OCI-LY7 (cell line): ENCODE data around the gene FANCD2. TPM values are rescaled to one million over a fixed set of nuclear protein-coding genes. Genes with fewer than 3 reads are reported as not detected.

Source experiments
- BruUV-seq: library from RNA; stranded (reverse); fragments of 400-500 nt; replicated peaks from 2 replicates; lab custom pipeline; 2021; lab: Mats Ljungman, UMichigan
- CTCF ChIA-PET: fragments of 300-600 bp; sonication (Branson Sonifier 250); formaldehyde crosslinking; loops from one replicate; lab custom pipeline; 2022; ENCODE audit warnings: antibody characterized with exemption; ENCODE audit not compliant: unreplicated experiment; lab: Charles Lee
- POLR2A ChIA-PET: fragments of 300-600 bp; sonication (Branson Sonifier 250); formaldehyde crosslinking; loops from one replicate; lab custom pipeline; 2022; ENCODE audit warnings: antibody characterized with exemption; lab: Charles Lee
- DNase-seq: peaks from one replicate; pipeline ENCODE4 v3.0.0-alpha.2; 2015; ENCODE audit warnings: low spot score
- H2AFZ ChIP-seq: fragments of 200-600 bp; sonication (generic), shearing (Covaris generic); 2 replicates; pipeline ENCODE4 v1.6.1; 2014; ENCODE audit warnings: mild to moderate bottlenecking, antibody characterized with exemption, low read length, moderate library complexity
- H3K27ac ChIP-seq: fragments of 200-600 bp; sonication (generic); 2 replicates; pipeline ENCODE4 v1.5.1; 2014; ENCODE audit warnings: mixed run types, low read depth, mild to moderate bottlenecking, moderate library complexity, low read length, inconsistent platforms; ENCODE audit not compliant: poor library complexity, severe bottlenecking
- H3K36me3 ChIP-seq: fragments of 200-600 bp; sonication (generic); 2 replicates; pipeline ENCODE4 v1.6.1; 2014; ENCODE audit warnings: mild to moderate bottlenecking, antibody characterized with exemption, low read length, moderate library complexity, mixed read lengths; ENCODE audit not compliant: insufficient read depth
- H3K4me1 ChIP-seq: fragments of 200-600 bp; sonication (generic); 2 replicates; pipeline ENCODE4 v1.5.1; 2014; ENCODE audit warnings: mild to moderate bottlenecking, low read length; ENCODE audit not compliant: insufficient read depth, poor library complexity, severe bottlenecking
- H3K4me2 ChIP-seq: fragments of 200-600 bp; sonication (generic); 2 replicates; pipeline ENCODE4 v1.6.1; 2014; ENCODE audit warnings: mild to moderate bottlenecking, low read length
- H3K4me3 ChIP-seq: fragments of 200-600 bp; sonication (generic); 2 replicates; pipeline ENCODE4 v1.5.1; 2014; ENCODE audit warnings: mild to moderate bottlenecking, low read depth, low read length; ENCODE audit not compliant: poor library complexity, severe bottlenecking
- H3K79me2 ChIP-seq: fragments of 200-600 bp; sonication (generic); 2 replicates; pipeline ENCODE4 v1.6.1; 2016; ENCODE audit warnings: low read depth, mild to moderate bottlenecking, low read length, moderate library complexity, mixed read lengths; ENCODE audit not compliant: insufficient read depth
- H3K9me2 ChIP-seq: fragments of 200-600 bp; sonication (generic); 2 replicates; pipeline ENCODE4 v1.6.1; 2016; ENCODE audit warnings: mild to moderate bottlenecking, low read length, mixed read lengths; ENCODE audit not compliant: insufficient read depth
- H3K9me3 ChIP-seq: fragments of 200-600 bp; sonication (generic); 2 replicates; pipeline ENCODE4 v1.6.1; 2014; ENCODE audit warnings: mild to moderate bottlenecking, mixed run types, low read length, mixed read lengths
- H4K20me1 ChIP-seq: fragments of 200-600 bp; sonication (generic); 2 replicates; pipeline ENCODE4 v1.6.1; 2014; ENCODE audit warnings: mild to moderate bottlenecking, antibody characterized with exemption, low read length, moderate library complexity, mixed read lengths; ENCODE audit not compliant: insufficient read depth
- EZH2phosphoT487 ChIP-seq: fragments of 200-600 bp; sonication (generic); IDR thresholded peaks from 2 replicates; pipeline ENCODE4 v1.6.1; 2018; ENCODE audit warnings: low read depth, borderline replicate concordance, mild to moderate bottlenecking, mixed run types, antibody characterized with exemption, low read length, moderate library complexity, mixed read lengths
- intact Hi-C: fragments of 100-400 bp; cut with micrococcal nuclease; formaldehyde crosslinking; loops from one replicate; pipeline ENCODE4 v1.10.0; 2022; ENCODE audit not compliant: unreplicated experiment
- small RNA-seq: library from RNA; depleted of rRNA; stranded (forward); fragments of <200 nt; gene quantifications from one replicate; pipeline ENCODE3, GENCODE V24; 2014
- total RNA-seq, 2 experiments: library from RNA; depleted of rRNA in 1 of 2; stranded (reverse); fragments of >200 nt in 1 of 2; shearing (Covaris generic) in 1 of 2; gene quantifications; 2 replicates each; pipeline ENCODE4 v1.2.3, GENCODE V29; 2014 to 2022
- TF ChIP-seq, protein P1 (sequence below): fragments of 200-600 bp; sonication (generic); conservative IDR thresholded peaks from 2 replicates; pipeline ENCODE4 v1.5.1; 2014; ENCODE audit warnings: mild to moderate bottlenecking, antibody characterized with exemption, low read length, moderate library complexity, mixed read lengths

FANCD2 gene
- total RNA-seq, 2 experiments from 2014 or later = 112 to 130 TPM

DNA sequence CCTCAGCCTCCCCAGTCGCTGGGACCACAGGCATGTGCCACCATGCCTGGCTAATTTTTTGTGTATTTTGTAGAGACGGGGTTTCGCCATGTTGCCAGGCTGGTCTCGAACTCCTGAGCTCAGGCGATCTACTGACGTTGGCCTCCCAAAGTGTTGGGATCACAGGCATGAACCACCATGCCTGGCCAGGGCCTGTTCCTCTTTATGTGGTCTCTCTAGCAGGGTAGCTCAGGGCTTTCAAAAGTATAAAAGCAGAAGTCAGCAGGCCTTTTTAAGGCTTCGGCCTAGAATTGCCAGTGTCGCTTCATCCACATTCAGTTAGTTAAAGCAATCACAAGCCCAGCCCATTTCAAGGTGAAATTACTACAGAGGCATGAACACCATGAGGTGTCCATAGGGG is 123.0 kb downstream of the FANCD2 start:
- no peak for TF ChIP-seq EZH2phosphoT487
- TF ChIP-seq, protein P1, sequence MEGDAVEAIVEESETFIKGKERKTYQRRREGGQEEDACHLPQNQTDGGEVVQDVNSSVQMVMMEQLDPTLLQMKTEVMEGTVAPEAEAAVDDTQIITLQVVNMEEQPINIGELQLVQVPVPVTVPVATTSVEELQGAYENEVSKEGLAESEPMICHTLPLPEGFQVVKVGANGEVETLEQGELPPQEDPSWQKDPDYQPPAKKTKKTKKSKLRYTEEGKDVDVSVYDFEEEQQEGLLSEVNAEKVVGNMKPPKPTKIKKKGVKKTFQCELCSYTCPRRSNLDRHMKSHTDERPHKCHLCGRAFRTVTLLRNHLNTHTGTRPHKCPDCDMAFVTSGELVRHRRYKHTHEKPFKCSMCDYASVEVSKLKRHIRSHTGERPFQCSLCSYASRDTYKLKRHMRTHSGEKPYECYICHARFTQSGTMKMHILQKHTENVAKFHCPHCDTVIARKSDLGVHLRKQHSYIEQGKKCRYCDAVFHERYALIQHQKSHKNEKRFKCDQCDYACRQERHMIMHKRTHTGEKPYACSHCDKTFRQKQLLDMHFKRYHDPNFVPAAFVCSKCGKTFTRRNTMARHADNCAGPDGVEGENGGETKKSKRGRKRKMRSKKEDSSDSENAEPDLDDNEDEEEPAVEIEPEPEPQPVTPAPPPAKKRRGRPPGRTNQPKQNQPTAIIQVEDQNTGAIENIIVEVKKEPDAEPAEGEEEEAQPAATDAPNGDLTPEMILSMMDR = no peak
- BruUV-seq = no TSS peak
- POLR2A ChIA-PET = no interaction called here
- no peak for DNase-seq
- H4K20me1 ChIP-seq = no peaks in the 10 kb centered on the region
- CTCF ChIA-PET = interaction anchor here (0.5 kb wide), 1 partner anchor 10 kb away, joined by 4 read pairs; no protein-coding TSS in a partner anchor
- H3K4me1 ChIP-seq = peaks cover 17% of the 10 kb centered on the region
- intact Hi-C loops = no loop called here
- H3K4me2 ChIP-seq = no peak overlapping the region
- no peaks in the 10 kb centered on the region for H3K9me3 ChIP-seq
- H2AFZ ChIP-seq = no peak overlapping the region
- no peak overlapping the region for H3K4me3 ChIP-seq
- H3K9me2 ChIP-seq = no peaks in the 10 kb centered on the region
- peaks cover 42% of the 10 kb centered on the region for H3K79me2 ChIP-seq
- H3K36me3 ChIP-seq = peaks cover 92% of the 10 kb centered on the region
- no peak overlapping the region for H3K27ac ChIP-seq

- H3K4me2 ChIP-seq = no peak overlapping the region
- ChIA-PET POLR2A (interaction anchor here (0.7 to 0.9 kb wide), 4 partner anchors 72 to 590 kb away, joined by 3 read pairs; no protein-coding TSS in a partner anchor), CTCF (no interaction called here)
- H3K36me3 ChIP-seq = peaks cover 89% of the 10 kb centered on the region
- TF ChIP-seq, protein P1 = no peak
- no peak for TF ChIP-seq EZH2phosphoT487
- H3K79me2 ChIP-seq = peaks cover 24% of the 10 kb centered on the region
- no peak overlapping the region for H3K4me3 ChIP-seq
- no peaks in the 10 kb centered on the region for H3K9me2 ChIP-seq
- no peaks in the 10 kb centered on the region for H4K20me1 ChIP-seq
- no peaks in the 10 kb centered on the region for H3K9me3 ChIP-seq
- DNase-seq = no peak
- no TSS peak for BruUV-seq
- H3K4me1 ChIP-seq = no peaks in the 10 kb centered on the region
- no peak overlapping the region for H2AFZ ChIP-seq
- intact Hi-C loops = no loop called here
- H3K27ac ChIP-seq = no peak overlapping the region
Observed at GRCh38 chr3:10150987-10151386, 124.8 kb downstream of the FANCD2 start.

Small RNAs within 50 kb of the gene (small RNA-seq; reads per million reads assigned to genes)
- not detected for gene CYCSP10
- gene RNU6-670P = not detected

Other genes starting within 250 kb of the FANCD2 start
- 51.6 and 62.0 TPM in 2 replicates for gene TADA3, start 234.0 kb upstream of the FANCD2 start, total RNA-seq (2014; rRNA removed; shearing (Covaris generic))
- gene TADA3, start 234.0 kb upstream of the FANCD2 start, total RNA-seq (2022) = 56.4 and 58.5 TPM in 2 replicates
- 89.8 and 99.5 TPM in 2 replicates for gene ARPC4, start 233.4 kb upstream of the FANCD2 start, total RNA-seq (2014; rRNA removed; shearing (Covaris generic))
- 93.5 and 118 TPM in 2 replicates for gene ARPC4, start 233.4 kb upstream of the FANCD2 start, total RNA-seq (2022)
- gene TTLL3, start 216.2 kb upstream of the FANCD2 start, total RNA-seq (2014; rRNA removed; shearing (Covaris generic)) = 65.4 and 65.7 TPM in 2 replicates
- gene TTLL3, start 216.2 kb upstream of the FANCD2 start, total RNA-seq (2022) = 127 and 136 TPM in 2 replicates
- gene RPUSD3, start 182.4 kb upstream of the FANCD2 start, total RNA-seq (2014; rRNA removed; shearing (Covaris generic)) = 44.2 and 47.4 TPM in 2 replicates
- 59.2 and 65.2 TPM in 2 replicates for gene RPUSD3, start 182.4 kb upstream of the FANCD2 start, total RNA-seq (2022)
- not detected in 2 replicates for gene CIDEC, start 146.2 kb upstream of the FANCD2 start, total RNA-seq (2014; rRNA removed; shearing (Covaris generic))
- gene CIDEC, start 146.2 kb upstream of the FANCD2 start, total RNA-seq (2022) = not detected in 2 replicates
- gene JAGN1, start 135.8 kb upstream of the FANCD2 start, total RNA-seq (2014; rRNA removed; shearing (Covaris generic)) = 20.4 and 21.0 TPM in 2 replicates
- gene JAGN1, start 135.8 kb upstream of the FANCD2 start, total RNA-seq (2022) = 29.5 and 32.1 TPM in 2 replicates
- 0.06 TPM in 1 of 2 replicates, not detected in the other for gene IL17RE, start 123.6 kb upstream of the FANCD2 start, total RNA-seq (2014; rRNA removed; shearing (Covaris generic))
- 0.53 and 1.1 TPM in 2 replicates for gene IL17RE, start 123.6 kb upstream of the FANCD2 start, total RNA-seq (2022)
- 0.73 TPM in 1 of 2 replicates, not detected in the other for gene IL17RC, start 109.3 kb upstream of the FANCD2 start, total RNA-seq (2014; rRNA removed; shearing (Covaris generic))
- 0.23 TPM in 1 of 2 replicates, not detected in the other for gene IL17RC, start 109.3 kb upstream of the FANCD2 start, total RNA-seq (2022)
- gene CRELD1, start 92.6 kb upstream of the FANCD2 start, total RNA-seq (2014; rRNA removed; shearing (Covaris generic)) = 23.4 and 28.6 TPM in 2 replicates
- gene CRELD1, start 92.6 kb upstream of the FANCD2 start, total RNA-seq (2022) = 20.9 and 21.6 TPM in 2 replicates
- 1.4 and 2.1 TPM in 2 replicates for gene PRRT3, start 74.0 kb upstream of the FANCD2 start, total RNA-seq (2014; rRNA removed; shearing (Covaris generic))
- gene PRRT3, start 74.0 kb upstream of the FANCD2 start, total RNA-seq (2022) = 4.1 and 4.3 TPM in 2 replicates
- gene EMC3, start 39.6 kb upstream of the FANCD2 start, total RNA-seq (2014; rRNA removed; shearing (Covaris generic)) = 16.1 and 30.6 TPM in 2 replicates
- 31.7 and 33.4 TPM in 2 replicates for gene EMC3, start 39.6 kb upstream of the FANCD2 start, total RNA-seq (2022)
- gene FANCD2OS, start 81.8 kb downstream of the FANCD2 start, total RNA-seq (2014; rRNA removed; shearing (Covaris generic)) = not detected in 2 replicates
- gene FANCD2OS, start 81.8 kb downstream of the FANCD2 start, total RNA-seq (2022) = not detected in 2 replicates
- 67.5 and 80.4 TPM in 2 replicates for gene BRK1, start 89.2 kb downstream of the FANCD2 start, total RNA-seq (2014; rRNA removed; shearing (Covaris generic))
- 102 and 105 TPM in 2 replicates for gene BRK1, start 89.2 kb downstream of the FANCD2 start, total RNA-seq (2022)
- gene VHL, start 115.3 kb downstream of the FANCD2 start, total RNA-seq (2014; rRNA removed; shearing (Covaris generic)) = 79.9 and 82.1 TPM in 2 replicates
- gene VHL, start 115.3 kb downstream of the FANCD2 start, total RNA-seq (2022) = 123 and 132 TPM in 2 replicates
- 1.1 and 1.4 TPM in 2 replicates for gene IRAK2, start 138.5 kb downstream of the FANCD2 start, total RNA-seq (2014; rRNA removed; shearing (Covaris generic))
- 1.2 and 1.4 TPM in 2 replicates for gene IRAK2, start 138.5 kb downstream of the FANCD2 start, total RNA-seq (2022)
- 22.0 and 22.9 TPM in 2 replicates for gene TATDN2, start 222.0 kb downstream of the FANCD2 start, total RNA-seq (2014; rRNA removed; shearing (Covaris generic))
- gene TATDN2, start 222.0 kb downstream of the FANCD2 start, total RNA-seq (2022) = 57.5 and 63.4 TPM in 2 replicates